Ectodermal cell (in vitro differentiated cells): ENCODE results near the gene DRICH1. TPM values are rescaled to one million over a fixed set of nuclear protein-coding genes. Genes with fewer than 3 reads are reported as not detected.
"Not testable (repeated sequence)": the region's sequence is repeated elsewhere in the genome, so short reads cannot be mapped to it uniquely, and the experiment has no call there.

ENCODE experiments used
- H3K27ac ChIP-seq: 2 replicates; pipeline ENCODE4 v1.7.0; 2013; ENCODE audit warnings: mild to moderate bottlenecking, low read depth, low read length; ENCODE audit not compliant: insufficient read depth, poor library complexity, severe bottlenecking
- H3K27me3 ChIP-seq: 2 replicates; pipeline ENCODE4 v1.7.0; 2013; ENCODE audit warnings: mild to moderate bottlenecking, low read length; ENCODE audit not compliant: insufficient read depth, control insufficient read depth, poor library complexity, severe bottlenecking
- H3K36me3 ChIP-seq: one replicate; pipeline ENCODE4 v1.7.0; 2013; ENCODE audit warnings: low read length; ENCODE audit not compliant: control insufficient read depth, insufficient read depth
- H3K4me1 ChIP-seq: one replicate; pipeline ENCODE4 v1.7.0; 2013; ENCODE audit warnings: low read length; ENCODE audit not compliant: control insufficient read depth, insufficient read depth
- H3K4me3 ChIP-seq: 2 replicates; pipeline ENCODE4 v1.7.0; 2013; ENCODE audit warnings: low read depth, low read length, control low read depth; ENCODE audit not compliant: insufficient read depth
- H3K9me3 ChIP-seq: 2 replicates; pipeline ENCODE4 v1.7.0; 2013; ENCODE audit warnings: mild to moderate bottlenecking, low read length, moderate library complexity; ENCODE audit not compliant: control insufficient read depth
- WGBS, 2 experiments: methylation state at CpG; one replicate each; pipeline ENCODE4 v1.1.7; 2013; ENCODE audit warnings: missing lambda C conversion rate in 2 of 2; 5-methylcytosine and 5-hydroxymethylcytosine counted together
- polyA plus RNA-seq, 4 experiments: library from polyadenylated mRNA; stranded (reverse); fragments of 50-300 nt; gene quantifications; one replicate each; pipeline ENCODE4 v1.2.3, GENCODE V29; 2013

Gene DRICH1
- not detected for polyA plus RNA-seq (2013, experiment 1 of 4)
- polyA plus RNA-seq (2013, experiment 2 of 4) = 0.23 TPM
- polyA plus RNA-seq (2013, experiment 3 of 4) = not detected
- polyA plus RNA-seq (2013, experiment 4 of 4) = 0.49 TPM

GRCh38 chr22:23632178-23632577 is at the start of gene DRICH1:
Gene DRICH1, minus strand, starts transcription at chr22:23632321. Its CDS starts 298 bp downstream, at chr22:23632023.
- no peaks in the 10 kb centered on the region for H3K9me3 ChIP-seq
- 71 to 83% methylated on average over 2 of the region's 2 CpGs for WGBS, 2 experiments
- no peak within 1 kb of the TSS for H3K27ac ChIP-seq
- no peak within 1 kb of the TSS for H3K4me3 ChIP-seq
- no peaks in the 10 kb centered on the region for H3K27me3 ChIP-seq
- no peaks in the 10 kb centered on the region for H3K36me3 ChIP-seq
- H3K4me1 ChIP-seq = no peaks in the 10 kb centered on the region

GRCh38 chr22:23681026-23681809 is 49.1 kb upstream of the DRICH1 start:
- Histone ChIP-seq H3K4me1 (no peaks in the 10 kb centered on the region), H3K27ac (no peak overlapping the region), H3K9me3 (no peaks in the 10 kb centered on the region), H3K27me3 (no peaks in the 10 kb centered on the region), H3K4me3 (no peak overlapping the region), H3K36me3 (no peaks in the 10 kb centered on the region)
- WGBS, 2 experiments = 93 to 95% methylated on average over 5 of the region's 5 CpGs

GRCh38 chr22:23678133-23678532 is 46.0 kb upstream of the DRICH1 start:
- H3K9me3 ChIP-seq = no peaks in the 10 kb centered on the region
- H3K4me1 ChIP-seq = no peaks in the 10 kb centered on the region
- H3K27ac ChIP-seq = no peak overlapping the region
- no peaks in the 10 kb centered on the region for H3K36me3 ChIP-seq
- WGBS, 2 experiments = 59 to 61% methylated on average over 6 of the region's 6 CpGs
- H3K4me3 ChIP-seq = no peak overlapping the region
- H3K27me3 ChIP-seq = no peaks in the 10 kb centered on the region

GRCh38 chr22:23677701-23677995 is 45.5 kb upstream of the DRICH1 start:
- Histone ChIP-seq H3K9me3 (no peaks in the 10 kb centered on the region), H3K27me3 (no peaks in the 10 kb centered on the region), H3K4me3 (no peak overlapping the region), H3K27ac (no peak overlapping the region), H3K4me1 (no peaks in the 10 kb centered on the region), H3K36me3 (no peaks in the 10 kb centered on the region)
- 77 to 84% methylated on average over 6 of the region's 6 CpGs for WGBS, 2 experiments

- H3K27ac ChIP-seq, H3K36me3 ChIP-seq, H3K4me1 ChIP-seq, H3K9me3 ChIP-seq, H3K27me3 ChIP-seq, H3K4me3 ChIP-seq: not testable (repeated sequence)
- WGBS, 2 experiments = 94% methylated on average over 12 of the region's 12 CpGs
These were observed 45.0 kb upstream of the DRICH1 start for GRCh38 chr22:23676841-23677700.

GRCh38 chr22:23675502-23676415 is 43.6 kb upstream of the DRICH1 start:
- H3K27me3 ChIP-seq = no peaks in the 10 kb centered on the region
- H3K9me3 ChIP-seq = no peaks in the 10 kb centered on the region
- H3K36me3 ChIP-seq = no peaks in the 10 kb centered on the region
- H3K4me3 ChIP-seq = no peak overlapping the region
- 92 to 93% methylated on average over 17 of the region's 17 CpGs for WGBS, 2 experiments
- H3K4me1 ChIP-seq = no peaks in the 10 kb centered on the region
- no peak overlapping the region for H3K27ac ChIP-seq

GRCh38 chr22:23674886-23675501 is 42.9 kb upstream of the DRICH1 start:
- WGBS, 2 experiments = 96% methylated on average over 6 of the region's 6 CpGs
- not testable (repeated sequence) for H3K36me3 ChIP-seq, H3K27ac ChIP-seq

GRCh38 chr22:23673826-23674690 is 41.9 kb upstream of the DRICH1 start:
- H3K4me3 ChIP-seq = no peak overlapping the region
- H3K4me1 ChIP-seq = no peaks in the 10 kb centered on the region
- no peaks in the 10 kb centered on the region for H3K9me3 ChIP-seq
- no peak overlapping the region for H3K27ac ChIP-seq
- WGBS, 2 experiments = 70 to 71% methylated on average over 26 of the region's 26 CpGs
- no peaks in the 10 kb centered on the region for H3K27me3 ChIP-seq
- no peaks in the 10 kb centered on the region for H3K36me3 ChIP-seq

More at GRCh38 chr22:23674886-23675501, 42.9 kb upstream of the DRICH1 start:
- not testable (repeated sequence) for H3K4me3 ChIP-seq, H3K27me3 ChIP-seq, H3K4me1 ChIP-seq, H3K9me3 ChIP-seq

GRCh38 chr22:23673050-23673620 is 41.0 kb upstream of the DRICH1 start:
- Histone ChIP-seq H3K4me3 (no peak overlapping the region), H3K27me3 (no peaks in the 10 kb centered on the region), H3K27ac (no peak overlapping the region), H3K9me3 (no peaks in the 10 kb centered on the region), H3K4me1 (no peaks in the 10 kb centered on the region), H3K36me3 (no peaks in the 10 kb centered on the region)
- WGBS, 2 experiments = 73 to 78% methylated on average over 7 of the region's 7 CpGs
